Stimulated activated CD4-positive, alpha-beta T cell treated with anti-CD3 and anti-CD28 coated beads, Interleukin-2, amount 100 ng/mL, for 4 hours (primary cell): Measurements from ENCODE around the gene SLC38A2.

ENCODE experiments used
- DNase-seq: peaks from one replicate; pipeline ENCODE4 v3.0.0-alpha.2; 2020; ENCODE audit warnings: low read depth

The SLC38A2 gene

DNA sequence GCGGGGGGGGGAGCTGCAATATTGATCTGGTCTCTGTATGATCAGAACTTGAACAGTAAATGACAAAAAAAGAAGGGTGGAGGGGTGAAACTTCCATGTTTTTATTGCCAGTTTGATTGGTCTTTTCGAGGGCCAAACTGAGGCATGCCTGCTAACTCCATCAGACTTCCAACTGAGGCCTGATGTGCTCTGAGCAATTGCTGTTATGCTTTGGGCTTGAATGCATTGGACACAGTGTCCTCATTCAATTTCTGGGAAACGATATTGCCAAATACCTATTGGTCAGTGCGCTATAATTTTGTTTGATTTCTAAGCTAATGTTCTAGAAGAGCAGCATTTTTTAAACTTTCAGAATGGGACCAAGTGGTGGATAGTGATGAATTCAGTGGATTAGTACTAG, 2.1 kb upstream of the SLC38A2 start:
- no peak for DNase-seq

DNA sequence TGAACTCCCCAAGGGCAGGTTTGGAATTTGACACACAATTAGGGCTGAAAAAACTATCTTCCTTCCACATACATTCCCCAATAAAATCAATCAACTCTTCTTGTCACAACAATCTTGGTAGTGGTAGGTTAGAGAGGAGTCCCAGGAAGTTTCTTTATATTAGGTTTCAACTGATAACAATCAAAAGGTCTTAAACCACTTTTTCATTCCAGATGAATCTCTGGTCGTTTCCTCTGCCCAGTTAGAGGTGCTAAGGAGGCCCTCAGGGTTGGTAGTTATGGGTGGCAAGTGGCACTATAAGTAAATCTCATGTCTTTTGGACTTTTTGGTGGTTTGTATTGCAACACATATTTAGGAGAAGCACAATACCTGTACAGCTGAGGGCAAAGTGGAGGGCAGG, 1.7 kb upstream of the SLC38A2 start:
- DNase-seq = no peak

DNA sequence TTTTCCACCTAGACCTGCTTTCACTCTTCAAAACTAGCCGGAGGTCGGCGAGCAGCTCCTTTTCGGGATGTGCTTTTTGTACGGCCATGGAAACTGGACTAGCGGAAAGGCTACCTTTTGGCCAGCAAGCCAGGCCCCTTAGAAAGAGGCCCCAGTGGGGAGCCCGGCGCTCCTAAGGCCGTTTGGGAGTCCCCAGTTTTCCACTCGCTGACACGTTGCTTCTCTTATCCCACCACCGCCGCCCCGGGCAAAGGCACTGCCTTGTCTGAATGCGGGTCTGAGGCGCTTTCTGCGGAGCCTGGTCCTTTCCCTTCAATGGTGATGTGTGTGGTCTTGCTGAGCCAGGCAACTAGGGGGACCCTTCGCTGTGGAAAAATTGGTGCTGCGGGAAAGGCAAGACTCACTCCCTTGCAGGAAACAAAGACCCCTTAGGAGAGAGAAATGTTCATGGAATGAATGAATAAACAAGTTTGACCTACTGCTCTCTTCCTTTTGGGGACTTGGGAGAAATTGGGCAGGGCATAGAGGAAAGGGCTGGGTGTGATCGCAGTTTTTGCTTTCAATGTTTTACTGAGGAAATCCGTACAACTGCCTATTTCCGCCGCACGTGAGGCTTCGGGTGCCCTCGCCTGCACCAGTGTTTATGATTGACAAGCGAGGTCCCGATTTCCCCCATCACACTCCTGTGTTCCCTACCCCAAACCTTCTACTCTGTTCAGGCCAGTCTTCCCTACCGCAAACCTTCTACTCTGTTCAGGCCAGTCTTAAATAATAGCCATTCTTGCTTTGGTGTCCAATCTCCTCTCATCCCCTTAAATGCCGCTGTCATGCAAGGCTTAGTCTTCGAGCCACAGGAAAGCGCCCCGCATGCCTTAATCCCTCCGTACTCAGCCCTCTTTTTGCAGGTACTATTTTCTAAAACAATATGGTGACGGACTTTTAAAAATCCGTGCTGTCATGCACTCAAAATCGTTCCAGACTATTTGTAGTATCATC, 1.0 kb upstream of the SLC38A2 start:
- DNase-seq = peak; percentile 13

DNA sequence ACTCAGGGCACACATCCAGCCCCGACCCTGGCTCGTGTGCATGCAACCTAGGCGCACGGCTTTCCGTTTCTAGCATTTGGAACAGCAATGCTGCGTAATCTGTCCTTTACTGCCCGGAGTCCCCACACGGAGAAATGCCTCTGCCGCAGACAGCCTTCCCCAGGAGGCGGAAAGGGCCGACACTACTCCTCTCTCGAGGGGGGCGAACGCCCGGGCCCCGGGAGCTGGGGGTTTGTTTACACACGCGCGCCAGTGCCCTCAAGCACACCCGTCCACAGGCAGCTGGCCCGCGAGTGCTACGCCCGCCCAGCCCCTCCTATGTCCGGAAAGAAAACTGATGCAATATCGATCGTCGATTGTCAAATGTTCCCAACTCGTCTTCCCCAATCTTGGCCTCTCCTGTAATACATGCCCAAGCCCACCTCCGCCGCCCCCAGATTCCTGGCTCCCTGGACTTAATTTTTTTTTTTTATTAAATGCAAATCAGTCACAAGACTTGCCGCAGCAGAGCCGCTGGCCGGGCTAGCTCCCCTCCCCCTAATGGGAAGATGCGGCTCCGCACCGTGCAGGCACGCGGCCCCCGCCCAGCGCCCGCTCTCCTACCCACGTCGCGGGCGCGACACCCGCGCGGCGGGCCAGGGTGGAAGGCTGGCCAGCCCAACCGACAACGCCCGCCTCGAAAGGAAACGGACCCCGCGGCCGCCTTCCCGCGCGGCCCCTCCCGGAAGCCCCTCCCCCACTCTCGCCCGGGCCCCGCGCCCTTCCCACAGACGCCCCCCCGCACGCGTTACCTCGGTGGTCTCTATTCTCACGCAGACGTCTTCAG, 642 bp downstream of the SLC38A2 start:
- peak; percentile 29 for DNase-seq

DNA sequence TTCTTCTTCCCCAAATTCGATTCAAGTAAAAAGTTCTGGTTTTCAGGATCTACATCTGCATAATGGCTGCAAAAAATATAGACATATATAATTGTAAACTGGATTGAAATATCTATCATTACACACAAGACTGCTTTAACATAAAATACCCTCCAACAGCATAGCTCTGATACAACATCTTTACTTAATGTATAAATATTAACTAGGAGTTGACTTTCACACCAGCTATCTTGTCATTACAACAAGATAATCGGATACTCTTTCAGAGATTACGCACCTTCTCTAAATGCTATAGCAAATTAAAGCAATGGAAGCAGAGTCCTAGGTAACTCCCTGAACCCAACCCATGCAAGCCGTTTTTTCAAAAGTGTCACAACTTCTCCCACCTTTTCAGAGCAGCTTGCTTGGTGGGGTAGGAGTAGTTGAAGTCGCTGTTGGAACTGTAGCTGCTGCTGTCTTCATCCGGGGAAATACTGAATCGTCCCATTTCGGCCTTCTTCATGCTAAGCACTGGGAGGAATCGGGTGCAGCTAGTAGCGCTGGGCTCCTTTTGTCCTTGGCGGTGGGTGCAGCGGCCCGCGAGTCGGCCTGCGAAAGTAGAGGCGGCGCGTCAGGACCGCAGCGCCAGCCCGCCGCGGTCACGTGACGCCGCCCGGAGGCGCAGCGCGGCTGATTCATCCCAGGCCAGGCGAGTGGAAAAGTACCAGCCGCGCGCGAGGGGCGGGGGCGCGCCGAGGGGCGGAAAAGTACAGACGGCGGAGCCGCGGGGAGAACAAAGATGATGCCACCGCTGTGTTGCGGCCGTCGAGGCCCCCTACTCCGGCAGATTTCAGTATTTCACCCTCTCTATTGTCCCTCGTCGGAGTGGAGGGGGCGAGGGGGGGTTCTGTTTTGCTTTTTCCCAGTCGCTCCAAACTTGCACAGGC, 1.5 kb downstream of the SLC38A2 start:
- peak; percentile 90 for DNase-seq

DNA sequence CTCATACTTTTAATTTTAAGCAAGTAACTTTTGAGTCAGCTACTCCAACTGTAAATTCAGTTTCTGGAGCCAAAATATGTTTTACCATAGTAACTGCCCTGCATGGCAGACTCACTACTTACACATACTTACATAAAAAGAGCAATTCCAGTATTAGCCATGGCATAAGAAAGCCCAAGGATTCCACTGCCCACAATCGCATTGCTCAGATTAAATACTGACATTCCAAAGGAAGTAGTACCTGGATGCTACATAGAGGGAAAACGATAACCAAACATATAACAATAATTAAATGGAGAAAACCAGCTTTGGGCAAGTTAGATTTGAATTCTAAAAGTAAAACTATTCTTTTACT, 2.2 kb downstream of the SLC38A2 start:
- no peak for DNase-seq

DNA sequence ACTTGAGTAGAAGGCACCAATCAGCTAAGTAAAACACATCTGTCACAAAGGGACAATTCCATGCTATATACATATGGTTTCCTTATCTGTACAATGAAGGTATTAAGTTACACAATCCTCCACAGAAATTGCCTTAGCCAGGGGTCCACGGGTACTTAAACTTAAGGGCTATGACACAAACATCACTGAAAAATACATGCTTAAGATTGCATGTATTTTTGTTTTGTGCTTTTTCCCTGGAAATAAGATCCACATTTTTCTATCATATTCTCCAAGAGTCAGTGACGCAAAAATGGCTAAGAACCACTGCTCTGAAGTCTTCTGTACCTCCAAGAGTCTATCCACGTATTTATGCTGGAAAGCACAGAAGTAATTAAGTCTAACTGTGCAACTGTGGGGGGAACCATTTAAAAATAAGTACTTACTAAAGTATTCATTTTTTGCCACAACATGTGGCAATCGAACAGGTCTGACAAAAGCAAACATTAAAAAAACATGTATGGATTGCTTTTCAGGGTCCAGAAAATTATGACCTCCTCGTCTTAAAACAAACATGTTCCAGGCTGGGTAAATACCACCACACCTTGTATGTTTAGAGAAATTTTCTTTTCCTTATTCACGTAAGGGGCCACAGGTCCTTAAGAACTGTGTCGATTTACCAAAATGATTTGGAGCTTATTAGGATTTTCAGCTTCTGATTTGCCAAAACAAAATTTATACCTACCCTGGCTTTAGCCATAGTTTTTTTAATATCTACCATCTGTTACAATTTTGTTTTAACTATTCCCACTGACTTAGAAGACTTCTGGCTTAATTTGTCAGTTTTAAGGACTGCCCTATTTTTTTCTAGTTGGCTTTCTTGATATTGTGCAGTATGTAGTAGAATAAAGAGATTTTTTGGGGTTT, 2.8 kb downstream of the SLC38A2 start:
- DNase-seq = no peak

DNA sequence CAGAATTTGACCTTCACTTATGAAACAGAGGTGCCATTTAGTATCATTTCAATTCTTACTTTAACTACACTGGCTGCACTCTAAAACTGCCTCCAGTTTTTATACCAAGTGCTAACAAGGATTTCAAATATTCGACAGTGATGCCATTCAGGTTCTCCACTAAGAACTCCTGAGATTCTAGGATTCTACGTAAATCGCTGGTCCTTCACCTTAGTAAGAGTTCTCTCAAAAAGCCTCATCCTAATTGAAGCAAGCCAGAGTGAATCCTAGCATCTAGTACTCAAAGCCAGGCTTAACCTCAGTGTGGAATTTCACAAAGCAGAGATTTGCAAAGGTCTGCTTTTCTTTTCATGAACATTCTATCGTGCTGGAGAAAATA, 3.5 kb downstream of the SLC38A2 start:
- no peak for DNase-seq

DNA sequence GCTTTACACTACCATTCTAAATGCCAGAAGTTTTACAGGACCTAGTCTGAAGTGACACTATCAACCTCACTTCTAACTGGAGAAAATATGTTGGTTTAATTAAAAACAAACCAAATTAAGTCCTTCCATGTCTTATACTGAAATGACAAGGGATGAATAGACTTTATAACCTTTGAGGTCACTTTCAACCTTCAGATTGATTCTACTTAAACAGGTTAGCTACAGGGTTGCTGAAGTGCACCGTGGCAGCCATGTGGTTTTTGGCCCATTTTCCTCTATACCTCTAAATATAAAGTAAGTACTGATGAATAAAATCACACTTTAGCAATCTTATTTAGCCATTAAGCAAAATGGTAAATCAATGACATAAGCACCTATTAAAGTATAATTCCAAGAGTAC, 3.9 kb downstream of the SLC38A2 start:
- DNase-seq = no peak

DNA sequence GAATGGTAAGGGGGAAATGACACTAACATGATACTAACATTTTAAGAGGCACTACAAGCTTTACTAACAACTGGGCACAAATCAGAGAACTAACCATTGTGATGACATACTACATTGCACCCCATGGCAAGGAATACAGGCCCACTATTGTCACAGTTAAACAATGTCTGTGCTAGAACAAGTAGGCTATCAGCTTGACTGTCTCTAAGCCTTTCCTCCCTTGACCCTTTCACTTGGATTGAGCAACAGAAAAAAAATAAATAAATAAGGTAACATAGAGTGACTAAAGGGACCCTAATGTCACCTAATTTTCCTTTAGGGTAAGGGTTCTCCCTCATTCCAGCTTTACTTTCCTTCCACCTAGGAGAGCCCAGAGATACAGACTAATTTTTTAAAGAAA, 4.4 kb downstream of the SLC38A2 start:
- DNase-seq = no peak

DNA sequence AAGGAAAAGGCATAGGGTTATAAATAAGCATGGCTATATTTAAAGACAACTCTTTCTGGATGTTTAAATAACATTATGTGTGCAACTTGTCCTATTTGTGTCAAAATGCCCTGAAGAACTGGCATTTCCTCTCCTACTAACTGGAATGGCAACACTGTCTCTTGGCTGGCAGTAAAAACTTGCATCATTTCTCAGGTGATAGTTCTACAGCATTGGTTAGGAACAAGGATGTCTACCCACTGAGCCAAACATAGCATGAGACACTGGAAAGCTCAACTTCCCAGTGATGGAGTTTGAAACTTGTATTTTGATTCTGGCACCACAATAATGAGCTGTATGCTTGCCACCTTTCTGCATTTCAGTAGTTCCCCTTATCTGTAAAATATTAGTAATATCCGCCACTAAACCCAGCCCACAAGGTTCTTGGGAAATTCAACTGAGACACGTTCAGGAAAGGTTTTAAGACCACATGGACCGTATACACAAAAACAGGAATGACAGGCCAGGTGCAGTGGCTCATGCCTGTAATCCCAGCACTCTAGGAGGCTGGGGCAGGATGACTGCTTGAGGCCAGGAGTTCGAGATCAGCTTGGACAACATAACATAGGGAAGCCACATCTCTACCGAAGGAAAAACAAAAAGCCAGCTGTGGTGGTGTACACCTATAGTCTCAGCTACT, 5.1 kb downstream of the SLC38A2 start:
- DNase-seq = no peak

DNA sequence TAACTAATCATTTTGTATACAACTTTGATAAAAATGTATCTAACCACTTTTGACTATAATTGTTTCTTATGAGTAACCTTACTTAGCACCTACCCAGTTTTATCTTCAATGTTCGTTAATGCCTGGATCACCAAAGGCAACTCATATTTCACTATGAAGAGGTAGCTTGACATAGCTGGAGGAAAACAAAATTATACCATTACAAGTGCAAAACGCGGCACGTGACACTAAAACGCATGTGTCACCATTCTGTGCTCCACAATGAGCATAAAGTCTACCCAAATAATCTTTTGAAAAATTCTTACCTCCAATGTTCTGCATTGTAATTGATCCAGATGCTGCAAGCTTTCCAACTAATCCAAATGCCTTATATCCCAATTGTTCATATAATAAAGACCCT, 5.8 kb downstream of the SLC38A2 start:
- no peak for DNase-seq

DNA sequence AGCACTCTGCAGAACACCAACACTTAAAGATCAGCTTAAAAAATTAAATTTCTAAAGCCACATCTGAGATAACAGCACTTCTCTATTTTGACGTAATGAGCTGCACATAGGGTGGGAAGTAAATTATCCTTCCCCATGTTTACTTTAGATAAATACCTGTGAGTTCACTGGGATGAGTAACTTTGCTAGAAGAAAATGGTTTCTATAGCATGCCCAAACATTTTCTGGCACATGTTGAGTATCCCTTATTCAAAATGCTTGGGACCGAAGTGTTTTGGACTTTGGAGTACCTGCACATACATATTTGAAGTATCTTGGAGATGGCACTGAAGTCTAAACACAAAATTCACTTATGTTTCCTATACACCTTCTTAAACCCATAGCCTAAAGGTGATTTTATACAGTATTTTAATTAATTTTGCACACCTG, 6.6 kb downstream of the SLC38A2 start:
- DNase-seq = no peak

DNA sequence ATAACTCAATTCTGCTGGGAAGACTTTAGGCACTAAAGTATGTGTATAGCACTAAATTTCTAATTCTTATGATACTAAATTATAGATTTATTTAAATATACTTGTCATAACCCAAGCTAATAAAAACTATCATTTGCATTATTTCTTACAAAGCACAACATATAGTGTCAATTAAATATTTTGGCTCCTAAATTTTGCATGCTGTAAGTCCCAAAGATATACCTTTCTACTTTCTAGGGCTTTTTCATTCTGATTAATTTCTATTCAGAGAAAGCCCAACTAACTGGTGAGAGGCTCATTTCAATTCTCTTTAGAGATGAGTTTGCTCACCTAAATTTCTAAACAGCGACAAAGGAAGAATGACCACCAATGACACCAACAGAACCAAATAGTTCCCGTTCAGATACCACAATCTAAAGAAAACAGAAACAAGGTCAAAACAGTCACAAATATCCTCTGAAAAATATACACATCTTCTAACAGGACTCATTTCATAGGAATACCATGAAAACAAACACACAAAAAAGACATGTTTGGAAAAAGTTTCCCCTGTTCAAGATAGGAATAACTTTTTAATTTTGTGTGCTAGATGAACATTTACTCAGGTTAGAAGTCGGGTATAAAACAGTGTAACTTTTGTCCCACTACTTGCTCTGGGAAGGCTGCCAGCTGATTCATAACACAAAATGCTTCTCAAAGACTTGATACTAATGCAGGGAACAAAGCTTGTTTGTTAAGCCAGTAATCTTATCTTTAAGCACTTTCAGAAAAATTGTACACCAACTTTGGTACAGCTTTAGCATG, 7.6 kb downstream of the SLC38A2 start:
- DNase-seq = no peak

DNA sequence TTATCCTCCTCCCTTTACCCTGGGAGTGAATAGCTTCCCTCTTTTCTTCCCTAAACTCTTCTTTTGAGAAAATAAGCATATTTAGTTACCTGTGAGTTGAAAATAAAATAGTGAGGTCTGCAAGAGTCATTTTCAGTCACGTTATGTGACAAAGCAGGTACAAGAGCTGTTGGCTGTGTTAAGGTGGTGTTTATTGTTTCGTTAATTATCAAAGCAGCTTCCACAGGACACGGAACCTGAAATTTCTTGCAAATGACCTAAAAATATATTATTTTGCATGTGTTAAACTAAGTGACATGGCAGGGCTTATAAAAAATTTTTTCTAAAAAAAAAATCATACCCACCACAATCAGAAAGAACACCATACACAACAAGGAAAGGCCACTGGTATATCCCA, 8.3 kb downstream of the SLC38A2 start:
- no peak for DNase-seq

DNA sequence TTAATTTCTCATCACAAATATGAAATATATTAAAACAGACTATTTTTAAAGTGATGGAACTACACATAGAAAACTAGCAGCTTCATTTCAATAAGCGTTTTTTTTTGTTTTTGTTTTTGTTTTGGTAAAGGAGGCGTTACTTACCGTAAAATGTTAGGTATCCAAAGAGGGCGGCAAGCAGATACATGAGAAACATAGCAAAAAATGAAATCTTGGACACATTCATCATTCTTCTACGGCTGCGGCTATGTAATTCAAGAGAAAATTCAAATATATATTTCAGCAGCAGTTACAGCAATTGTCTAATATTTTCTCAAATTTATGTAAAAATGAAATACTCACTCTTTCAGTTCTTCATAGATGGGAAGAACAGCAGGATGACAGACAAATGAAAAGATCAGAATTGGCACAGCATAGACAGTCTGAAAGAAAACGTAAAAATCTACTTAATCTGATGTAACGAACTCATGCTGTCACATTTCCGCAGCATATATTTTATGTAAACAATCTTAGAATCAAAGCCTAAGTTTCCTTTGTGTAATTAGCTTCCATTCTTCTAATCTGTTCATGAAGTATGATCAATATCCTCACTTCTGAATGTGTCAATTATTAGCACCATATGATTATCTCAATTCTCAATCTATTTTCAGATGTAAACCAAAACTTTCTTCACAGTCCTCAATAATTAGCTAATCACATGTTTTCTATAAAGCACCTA, 8.8 kb downstream of the SLC38A2 start:
- no peak for DNase-seq

DNA sequence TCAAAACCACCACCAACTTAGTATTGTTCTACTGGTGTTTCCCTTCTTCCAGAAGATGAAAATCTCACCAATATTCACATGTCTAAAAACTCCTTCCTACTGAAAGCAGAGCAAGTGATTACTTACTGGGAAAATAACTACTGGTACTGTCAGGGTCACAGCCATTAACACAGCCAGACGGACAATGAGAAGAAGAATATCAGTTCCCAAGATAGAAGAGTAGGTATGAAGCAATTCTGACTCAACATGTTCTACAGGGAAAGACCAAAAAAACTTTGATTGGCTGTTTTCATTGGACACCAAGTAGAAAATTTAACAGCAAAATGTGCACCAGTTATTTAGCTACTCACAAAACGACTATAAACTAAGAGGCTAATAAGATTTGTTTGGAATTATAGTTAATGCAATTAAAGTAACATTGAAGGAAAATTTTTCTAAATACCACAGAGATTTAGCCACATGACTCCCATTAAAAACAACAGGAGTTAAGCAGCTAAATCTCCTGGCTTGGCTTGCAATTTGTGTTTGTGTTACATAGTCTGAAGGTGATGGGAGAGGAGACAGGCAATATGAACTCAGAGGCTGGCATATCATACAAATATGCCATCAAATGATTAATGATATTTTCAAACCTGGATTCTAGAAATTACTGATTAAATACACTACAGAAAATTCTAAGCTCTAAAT, 9.5 kb downstream of the SLC38A2 start:
- DNase-seq = no peak

DNA sequence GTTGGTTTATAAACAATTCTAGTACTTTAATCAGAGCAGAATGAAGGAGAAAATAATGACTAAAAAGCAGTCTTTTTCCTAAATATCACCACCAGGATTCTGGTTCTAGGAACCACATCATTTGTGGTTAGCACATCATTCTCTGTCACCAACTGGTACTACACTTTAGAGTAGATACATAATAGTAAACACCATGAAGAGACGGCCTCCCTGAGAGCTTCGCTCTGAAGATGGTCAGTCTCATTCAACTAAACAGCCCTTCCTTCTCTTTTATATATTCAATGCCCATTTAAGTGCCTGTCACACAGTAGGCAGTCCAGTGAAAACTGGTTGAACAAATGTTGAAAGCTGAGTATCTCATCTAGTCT, 10.9 kb downstream of the SLC38A2 start:
- DNase-seq = no peak
